GM12801 (cell line): ENCODE data around the gene EIPR1.

Experiments
- TF ChIP-seq, protein P1 (sequence below): IDR thresholded peaks from one replicate; pipeline ENCODE4 v1.5.1; 2011; ENCODE audit warnings: control low read depth; ENCODE audit not compliant: insufficient read length; ENCODE audit errors: extremely low read depth

Gene EIPR1

DNA sequence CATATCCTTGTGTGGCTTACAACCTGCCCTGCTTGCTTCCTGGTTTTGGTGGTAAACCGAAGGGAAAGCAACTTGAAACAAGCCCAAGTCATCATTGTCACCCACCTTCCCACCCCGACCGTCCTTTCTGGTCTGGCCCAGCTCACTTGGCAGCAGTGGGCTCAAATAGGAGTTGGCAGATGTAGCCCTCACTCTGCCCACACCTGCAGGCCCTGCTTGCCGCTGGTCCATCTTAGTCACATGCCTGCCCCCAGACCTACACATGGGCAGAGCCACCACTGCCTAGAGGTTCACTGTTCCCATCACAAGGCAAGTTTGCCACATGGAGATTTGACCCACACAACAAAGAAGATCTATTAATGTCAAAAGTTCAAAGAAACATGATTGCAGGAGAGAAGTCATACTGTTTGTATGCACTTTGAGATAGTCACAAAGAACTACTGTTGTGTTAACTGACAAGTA lies 9.3 kb downstream of the EIPR1 start:
- TF ChIP-seq, protein P1, sequence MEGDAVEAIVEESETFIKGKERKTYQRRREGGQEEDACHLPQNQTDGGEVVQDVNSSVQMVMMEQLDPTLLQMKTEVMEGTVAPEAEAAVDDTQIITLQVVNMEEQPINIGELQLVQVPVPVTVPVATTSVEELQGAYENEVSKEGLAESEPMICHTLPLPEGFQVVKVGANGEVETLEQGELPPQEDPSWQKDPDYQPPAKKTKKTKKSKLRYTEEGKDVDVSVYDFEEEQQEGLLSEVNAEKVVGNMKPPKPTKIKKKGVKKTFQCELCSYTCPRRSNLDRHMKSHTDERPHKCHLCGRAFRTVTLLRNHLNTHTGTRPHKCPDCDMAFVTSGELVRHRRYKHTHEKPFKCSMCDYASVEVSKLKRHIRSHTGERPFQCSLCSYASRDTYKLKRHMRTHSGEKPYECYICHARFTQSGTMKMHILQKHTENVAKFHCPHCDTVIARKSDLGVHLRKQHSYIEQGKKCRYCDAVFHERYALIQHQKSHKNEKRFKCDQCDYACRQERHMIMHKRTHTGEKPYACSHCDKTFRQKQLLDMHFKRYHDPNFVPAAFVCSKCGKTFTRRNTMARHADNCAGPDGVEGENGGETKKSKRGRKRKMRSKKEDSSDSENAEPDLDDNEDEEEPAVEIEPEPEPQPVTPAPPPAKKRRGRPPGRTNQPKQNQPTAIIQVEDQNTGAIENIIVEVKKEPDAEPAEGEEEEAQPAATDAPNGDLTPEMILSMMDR = no peak

DNA sequence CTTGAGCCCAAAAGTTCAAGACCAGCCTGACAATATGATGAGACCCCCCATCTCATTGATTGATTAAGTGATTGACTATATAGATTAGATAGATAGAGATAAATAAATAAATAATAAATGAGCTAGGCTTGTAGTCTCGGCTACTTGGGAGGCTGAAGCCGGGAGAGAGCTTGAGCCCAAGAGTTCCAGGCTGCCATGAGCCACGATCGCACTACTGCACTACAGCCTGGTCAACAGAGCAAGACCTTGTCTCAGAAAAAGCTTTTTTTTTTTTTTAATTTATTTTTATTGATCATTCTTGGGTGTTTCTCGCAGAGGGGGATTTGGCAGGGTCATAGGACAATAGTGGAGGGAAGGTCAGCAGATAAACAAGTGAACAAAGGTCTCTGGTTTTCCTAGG lies 12.4 kb downstream of the EIPR1 start:
- TF ChIP-seq, protein P1 = no peak

DNA sequence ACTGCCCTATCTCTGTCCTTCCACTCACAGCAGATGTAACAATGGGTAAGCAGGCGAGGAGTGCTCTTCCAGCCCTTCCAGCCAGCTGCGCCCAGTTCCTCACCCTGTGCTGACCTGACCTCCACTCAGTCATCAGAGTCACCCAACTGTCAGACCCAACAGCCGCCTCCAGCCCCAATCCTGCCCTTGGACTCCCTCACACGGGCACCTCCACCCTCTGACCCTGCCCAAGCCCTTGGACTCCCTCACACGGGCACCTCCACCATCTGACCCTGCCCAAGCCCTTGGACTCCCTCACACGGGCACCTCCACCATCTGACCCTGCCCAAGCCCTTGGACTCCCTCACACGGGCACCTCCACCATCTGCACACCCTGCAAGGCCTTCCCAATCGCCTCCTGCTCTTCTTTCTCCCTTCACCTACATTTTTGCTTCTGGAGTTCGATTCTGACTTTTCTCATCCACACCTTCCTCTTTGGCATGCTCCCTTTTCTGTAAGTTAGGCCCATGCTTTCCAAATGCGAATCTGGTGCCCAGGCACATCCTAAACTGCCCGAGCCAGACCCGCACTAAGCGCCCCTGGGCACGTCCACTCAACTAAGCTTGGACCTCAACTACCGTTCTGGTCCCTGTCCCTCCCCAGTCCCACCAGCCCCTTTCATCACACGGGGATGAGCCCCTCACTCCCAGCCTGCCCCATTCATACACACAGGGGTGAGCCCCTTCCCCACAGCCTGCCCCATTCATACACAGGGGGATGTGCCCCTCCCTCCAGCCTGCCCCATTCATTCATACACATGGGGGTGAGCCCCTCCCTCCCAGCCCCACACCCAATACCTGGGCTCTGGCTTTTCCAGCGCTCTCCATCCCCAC lies 15.9 kb downstream of the EIPR1 start:
- TF ChIP-seq, protein P1 = no peak

DNA sequence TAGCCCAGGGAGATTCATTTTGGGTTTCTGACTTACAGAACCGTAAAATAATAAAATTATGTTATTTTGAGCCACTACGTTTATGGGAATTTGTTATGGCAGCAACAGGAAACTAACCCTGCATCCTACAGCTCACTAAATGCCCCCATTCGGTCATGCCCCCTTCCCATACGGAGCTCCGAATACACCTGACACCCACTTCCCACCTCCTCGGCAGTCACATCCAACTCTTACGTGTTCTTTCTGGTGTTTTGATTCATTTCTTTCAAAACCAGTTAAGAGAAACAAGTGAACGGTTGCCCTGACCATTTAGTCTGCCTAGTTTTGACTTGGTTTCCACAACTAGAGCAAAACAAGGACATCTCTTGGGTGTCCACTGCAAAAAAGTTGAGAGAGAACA lies 19.7 kb downstream of the EIPR1 start:
- TF ChIP-seq, protein P1 = no peak

DNA sequence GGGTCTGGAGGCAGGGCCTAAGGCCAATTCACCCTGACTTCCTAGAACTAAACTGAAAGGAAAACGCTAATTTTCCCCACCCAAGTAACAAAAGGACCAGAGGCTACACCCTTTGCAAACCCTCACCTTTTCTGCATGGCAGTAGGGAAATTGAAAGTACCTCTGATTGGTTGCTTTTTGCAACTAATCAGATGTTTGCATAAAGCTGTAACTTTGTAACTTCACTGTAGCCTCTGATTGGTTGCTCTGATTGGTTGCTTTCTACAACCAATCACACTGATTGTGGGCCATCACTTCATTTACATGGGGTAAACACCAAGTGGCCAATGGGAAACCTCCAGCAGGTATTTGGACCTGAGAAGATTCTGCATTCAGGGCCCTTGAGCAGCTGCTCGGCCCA lies 20.8 kb downstream of the EIPR1 start:
- TF ChIP-seq, protein P1 = no peak

DNA sequence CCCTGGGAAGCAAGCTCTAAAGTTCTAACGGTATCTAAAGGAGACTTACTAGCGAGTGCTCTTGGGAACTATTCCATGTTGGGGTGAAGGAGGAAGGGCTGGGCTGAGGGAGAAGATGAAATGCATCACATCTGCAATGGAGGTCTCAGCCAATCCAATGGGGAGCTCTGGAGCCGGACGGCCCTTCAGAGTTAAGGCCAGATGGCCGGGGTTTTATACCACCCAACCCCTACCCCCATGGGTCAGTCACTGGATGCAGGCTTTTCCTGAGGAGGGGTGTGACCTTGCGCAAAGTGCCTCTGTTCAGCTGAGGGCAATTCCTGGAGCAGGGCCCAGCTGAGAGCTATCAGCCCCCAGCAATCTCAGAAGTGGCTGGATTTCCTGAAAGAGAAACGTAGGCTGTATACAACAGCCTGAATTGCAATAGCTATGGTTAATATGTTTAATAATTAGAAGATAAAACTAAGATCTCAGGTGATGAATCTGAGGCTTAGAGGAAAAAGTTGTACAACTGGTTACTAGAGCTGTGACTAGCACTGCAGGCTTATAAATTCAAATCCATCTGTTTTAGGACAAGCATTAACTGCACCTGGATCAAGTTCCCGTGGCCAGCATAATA lies 21.6 kb downstream of the EIPR1 start:
- TF ChIP-seq, protein P1 = no peak

DNA sequence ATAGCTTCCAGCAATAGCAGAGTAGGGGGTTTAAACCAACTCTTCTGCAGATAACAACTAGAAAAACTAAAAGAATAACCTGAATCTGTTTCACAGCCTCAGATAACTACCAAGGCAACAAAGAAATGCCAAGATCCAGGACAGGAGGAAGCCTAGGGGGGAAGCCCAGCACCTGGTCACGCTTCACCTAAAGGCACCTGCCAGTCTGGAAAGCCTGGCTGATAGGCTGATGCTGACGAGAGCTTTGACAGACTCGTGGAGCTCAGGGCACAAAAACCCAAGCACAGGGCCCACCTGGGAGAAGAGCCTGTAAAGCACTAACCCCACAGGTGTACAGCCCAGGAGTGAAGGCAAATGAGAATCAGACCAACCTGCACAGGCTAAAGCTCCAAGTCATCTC lies 22.6 kb downstream of the EIPR1 start:
- TF ChIP-seq, protein P1 = no peak
